HEK293 (cell line): ENCODE measurements around the gene ZFHX3.

ENCODE experiments used
- CTCF ChIA-PET: fragments of 350-600 bp; formaldehyde crosslinking; extraction: SDS; loops from one replicate; lab custom pipeline; 2021; ENCODE audit warnings: antibody characterized with exemption; lab: Yijun Ruan, JAX
- POLR2A ChIA-PET: fragments of 300-600 bp; formaldehyde crosslinking; extraction: SDS; loops from one replicate; lab custom pipeline; 2020; ENCODE audit warnings: antibody characterized with exemption, inconsistent platforms; lab: Yijun Ruan, JAX
- H3K27ac ChIP-seq: fragments of 200-500 bp; sonication (Bioruptor generic); 2 replicates; pipeline ENCODE4 v1.5.1; 2014; ENCODE audit warnings: low read depth, low read length, control low read depth, inconsistent platforms; ENCODE audit errors: extremely low read depth
- H3K36me3 ChIP-seq, 2 experiments: fragments of 200-500 bp in 1 of 2; sonication (Bioruptor generic) in 1 of 2; 1 replicate in 1 of 2; 2 replicates in 1 of 2; pipeline ENCODE4 v1.5.1; 2014 to 2017; ENCODE audit warnings: inconsistent platforms in 2 of 2, low read length in 2 of 2; ENCODE audit not compliant: control insufficient read depth in 2 of 2, insufficient read depth in 1 of 2
- H3K4me1 ChIP-seq: fragments of 200-500 bp; sonication (Bioruptor generic); 2 replicates; pipeline ENCODE4 v1.5.1; 2014; ENCODE audit warnings: mild to moderate bottlenecking, low read length, inconsistent platforms; ENCODE audit not compliant: control insufficient read depth, insufficient read depth
- H3K4me3 ChIP-seq: 2 replicates; pipeline ENCODE4 v1.5.1; 2011; ENCODE audit warnings: low read depth, mild to moderate bottlenecking, control low read depth, low read length, moderate library complexity
- H3K9me3 ChIP-seq: fragments of 200-500 bp; sonication (Bioruptor generic); 2 replicates; pipeline ENCODE4 v1.5.1; 2014; ENCODE audit warnings: low read depth, low read length, inconsistent platforms; ENCODE audit not compliant: control insufficient read depth, insufficient read depth
- GFI1B ChIP-seq: fragments of 450-650 bp; formaldehyde crosslinking; IDR thresholded peaks from 2 replicates; pipeline ENCODE4 v1.5.1; 2016; ENCODE audit warnings: missing biosample characterization, missing genetic modification characterization
- KLF17 ChIP-seq: fragments of 450-650 bp; formaldehyde crosslinking; IDR thresholded peaks from 2 replicates; pipeline ENCODE4 v1.5.1; 2016; ENCODE audit warnings: missing biosample characterization, missing genetic modification characterization
- SALL2 ChIP-seq: fragments of 450-650 bp; formaldehyde crosslinking; IDR thresholded peaks from 2 replicates; pipeline ENCODE4 v1.5.0; 2017; ENCODE audit warnings: missing biosample characterization, mild to moderate bottlenecking, missing genetic modification characterization, borderline replicate concordance
- ZBTB20 ChIP-seq: fragments of 450-650 bp; formaldehyde crosslinking; IDR thresholded peaks from 2 replicates; pipeline ENCODE4 v1.5.1; 2016; ENCODE audit warnings: missing biosample characterization, missing genetic modification characterization
- ZBTB6 ChIP-seq: fragments of 450-650 bp; formaldehyde crosslinking; IDR thresholded peaks from 2 replicates; pipeline ENCODE4 v1.5.1; 2017; ENCODE audit warnings: missing biosample characterization, missing genetic modification characterization
- ZFP3 ChIP-seq: fragments of 450-650 bp; formaldehyde crosslinking; IDR thresholded peaks from 2 replicates; pipeline ENCODE4 v1.5.1; 2016; ENCODE audit warnings: low read depth, missing biosample characterization, missing genetic modification characterization
- ZNF10 ChIP-seq: fragments of 450-650 bp; formaldehyde crosslinking; IDR thresholded peaks from 2 replicates; pipeline ENCODE4 v1.5.1; 2017; ENCODE audit warnings: missing biosample characterization, missing genetic modification characterization
- ZNF350 ChIP-seq: fragments of 450-650 bp; formaldehyde crosslinking; IDR thresholded peaks from 2 replicates; pipeline ENCODE4 v1.5.0; 2017; ENCODE audit warnings: missing biosample characterization, mild to moderate bottlenecking, missing genetic modification characterization
- ZNF664 ChIP-seq: fragments of 450-650 bp; formaldehyde crosslinking; IDR thresholded peaks from 2 replicates; pipeline ENCODE4 v1.5.1; 2016; ENCODE audit warnings: missing biosample characterization, missing genetic modification characterization
- ZNF677 ChIP-seq: fragments of 450-650 bp; IDR thresholded peaks from 2 replicates; pipeline ENCODE4 v1.5.0; 2018; ENCODE audit warnings: missing biosample characterization, mild to moderate bottlenecking, missing genetic modification characterization, moderate library complexity
- ZNF692 ChIP-seq: fragments of 450-650 bp; formaldehyde crosslinking; IDR thresholded peaks from 2 replicates; pipeline ENCODE4 v1.5.1; 2016; ENCODE audit warnings: missing biosample characterization, missing genetic modification characterization
- ZNF776 ChIP-seq: fragments of 450-650 bp; formaldehyde crosslinking; IDR thresholded peaks from 2 replicates; pipeline ENCODE4 v1.5.0; 2017; ENCODE audit warnings: missing biosample characterization, missing genetic modification characterization, borderline replicate concordance
- ZSCAN16 ChIP-seq: fragments of 450-650 bp; formaldehyde crosslinking; IDR thresholded peaks from 2 replicates; pipeline ENCODE4 v1.5.1; 2016; ENCODE audit warnings: missing biosample characterization, missing genetic modification characterization
- ZXDB ChIP-seq: fragments of 450-650 bp; formaldehyde crosslinking; IDR thresholded peaks from 2 replicates; pipeline ENCODE4 v1.5.1; 2016; ENCODE audit warnings: missing biosample characterization, missing genetic modification characterization
- TF ChIP-seq, protein P1 (sequence below): fragments of 450-650 bp; formaldehyde crosslinking; IDR thresholded peaks from 2 replicates; pipeline ENCODE4 v1.5.1; 2016; ENCODE audit warnings: missing biosample characterization, missing genetic modification characterization
- TF ChIP-seq, protein P2 (sequence below): sonication (generic); formaldehyde crosslinking; IDR thresholded peaks from 2 replicates; pipeline ENCODE4 v1.8.1; 2022; ENCODE audit warnings: mild to moderate bottlenecking, moderate library complexity, missing genetic modification reagents

Gene ZFHX3

DNA sequence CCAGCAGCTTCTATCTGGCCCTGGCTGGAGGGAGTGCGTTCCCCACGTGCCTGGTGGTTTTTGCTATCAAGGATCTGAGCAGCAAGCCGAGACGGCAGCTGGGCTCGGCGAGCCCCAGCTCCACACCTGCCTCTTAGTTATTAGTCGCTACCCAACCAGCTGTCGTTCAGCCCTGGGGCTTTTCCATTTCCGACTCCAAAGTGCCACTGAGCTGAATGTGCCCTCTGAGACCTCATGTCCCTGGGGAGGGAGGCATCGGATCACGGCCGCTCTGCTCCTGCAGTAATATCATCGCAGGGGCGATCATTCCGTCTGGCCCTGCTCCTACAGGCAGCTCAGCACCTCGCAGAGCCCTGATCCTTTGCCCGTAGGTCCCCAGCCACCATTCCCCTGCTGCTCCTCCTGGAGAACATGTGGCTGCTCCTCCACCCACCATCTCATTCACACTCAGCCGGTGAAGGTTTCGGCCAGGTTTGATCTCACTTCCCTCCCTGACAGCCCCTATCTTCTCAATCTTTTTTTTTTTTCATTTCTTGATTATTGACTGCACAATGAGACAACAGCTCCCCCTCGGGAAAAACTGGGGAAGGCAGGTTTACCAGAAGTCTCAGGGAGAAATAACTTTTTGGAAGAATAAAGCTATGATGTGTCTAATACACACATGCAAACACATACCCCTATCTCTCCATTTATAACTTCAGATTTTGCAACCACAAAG lies 86.7 kb downstream of the ZFHX3 start (continued):
- TF ChIP-seq, protein P1, sequence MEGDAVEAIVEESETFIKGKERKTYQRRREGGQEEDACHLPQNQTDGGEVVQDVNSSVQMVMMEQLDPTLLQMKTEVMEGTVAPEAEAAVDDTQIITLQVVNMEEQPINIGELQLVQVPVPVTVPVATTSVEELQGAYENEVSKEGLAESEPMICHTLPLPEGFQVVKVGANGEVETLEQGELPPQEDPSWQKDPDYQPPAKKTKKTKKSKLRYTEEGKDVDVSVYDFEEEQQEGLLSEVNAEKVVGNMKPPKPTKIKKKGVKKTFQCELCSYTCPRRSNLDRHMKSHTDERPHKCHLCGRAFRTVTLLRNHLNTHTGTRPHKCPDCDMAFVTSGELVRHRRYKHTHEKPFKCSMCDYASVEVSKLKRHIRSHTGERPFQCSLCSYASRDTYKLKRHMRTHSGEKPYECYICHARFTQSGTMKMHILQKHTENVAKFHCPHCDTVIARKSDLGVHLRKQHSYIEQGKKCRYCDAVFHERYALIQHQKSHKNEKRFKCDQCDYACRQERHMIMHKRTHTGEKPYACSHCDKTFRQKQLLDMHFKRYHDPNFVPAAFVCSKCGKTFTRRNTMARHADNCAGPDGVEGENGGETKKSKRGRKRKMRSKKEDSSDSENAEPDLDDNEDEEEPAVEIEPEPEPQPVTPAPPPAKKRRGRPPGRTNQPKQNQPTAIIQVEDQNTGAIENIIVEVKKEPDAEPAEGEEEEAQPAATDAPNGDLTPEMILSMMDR: peak; percentile 23; the same call in 1 of the 2 replicates
- TF ChIP-seq, all 188 proteins: peak for 2

DNA sequence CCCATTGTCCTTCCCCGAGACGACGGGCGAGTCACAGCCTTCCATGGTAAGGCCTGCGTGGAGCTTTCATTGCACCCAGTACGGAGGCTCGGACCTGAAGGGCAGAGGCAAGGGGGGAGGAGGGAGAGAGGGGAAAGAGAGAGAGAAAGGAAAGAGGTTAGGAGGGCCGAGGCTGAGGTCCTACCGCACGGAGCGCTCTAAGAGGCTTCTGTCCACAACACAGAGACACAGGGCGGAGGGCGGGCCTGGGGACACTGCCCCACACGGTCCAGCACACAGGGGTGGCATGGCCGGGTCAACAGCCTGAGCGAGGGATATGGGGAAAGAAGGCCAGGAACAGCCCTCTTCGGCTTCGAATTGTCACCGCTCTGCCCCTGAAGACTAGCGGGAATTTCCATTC lies 87.8 kb downstream of the ZFHX3 start:
- no peak overlapping the region for H3K27ac ChIP-seq
- no peaks in the 10 kb centered on the region; the same call in 1 of the 2 replicates for H3K4me1 ChIP-seq
- no peak overlapping the region for H3K4me3 ChIP-seq
- no peaks in the 10 kb centered on the region for H3K9me3 ChIP-seq
- H3K36me3 ChIP-seq: peaks cover 0 to 27% of the 10 kb centered on the region in 2 experiments; a peak in 1 of 3 replicates
- TF ChIP-seq, protein P2, sequence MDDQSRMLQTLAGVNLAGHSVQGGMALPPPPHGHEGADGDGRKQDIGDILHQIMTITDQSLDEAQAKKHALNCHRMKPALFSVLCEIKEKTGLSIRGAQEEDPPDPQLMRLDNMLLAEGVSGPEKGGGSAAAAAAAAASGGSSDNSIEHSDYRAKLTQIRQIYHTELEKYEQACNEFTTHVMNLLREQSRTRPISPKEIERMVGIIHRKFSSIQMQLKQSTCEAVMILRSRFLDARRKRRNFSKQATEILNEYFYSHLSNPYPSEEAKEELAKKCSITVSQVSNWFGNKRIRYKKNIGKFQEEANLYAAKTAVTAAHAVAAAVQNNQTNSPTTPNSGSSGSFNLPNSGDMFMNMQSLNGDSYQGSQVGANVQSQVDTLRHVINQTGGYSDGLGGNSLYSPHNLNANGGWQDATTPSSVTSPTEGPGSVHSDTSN (CRISPR knock-in tag): no peak
- TF ChIP-seq ZNF776 (no peak), ZBTB6 (tag by site-specific recombination) (no peak), SALL2 (tag by site-specific recombination) (no peak), GFI1B (tag by site-specific recombination) (no peak), ZBTB20 (tag by site-specific recombination) (no peak), ZFP3 (tag by site-specific recombination) (no peak), ZNF692 (tag by site-specific recombination) (no peak), ZNF677 (no peak), ZNF10 (tag by site-specific recombination) (no peak), ZNF664 (no peak)
- ChIA-PET POLR2A (no interaction called here), CTCF (no interaction called here)

- POLR2A ChIA-PET: no interaction called here
- CTCF ChIA-PET: no interaction called here
Observed at GRCh38 chr16:72959301-72959996, 88.5 kb downstream of the ZFHX3 start.

More at GRCh38 chr16:72959301-72959996, 88.5 kb downstream of the ZFHX3 start:
- TF ChIP-seq ZNF350 (tag by site-specific recombination): no peak
- no peak for TF ChIP-seq ZXDB
- TF ChIP-seq ZSCAN16 (tag by site-specific recombination): no peak
- no peak for TF ChIP-seq KLF17 (tag by site-specific recombination)
- no peak overlapping the region for H3K4me3 ChIP-seq
- H3K9me3 ChIP-seq: no peaks in the 10 kb centered on the region
- H3K36me3 ChIP-seq: peaks cover 0 to 27% of the 10 kb centered on the region in 2 experiments; a peak in 1 of 3 replicates
- no peaks in the 10 kb centered on the region; the same call in 1 of the 2 replicates for H3K4me1 ChIP-seq
- H3K27ac ChIP-seq: no peak overlapping the region
